Heart left ventricle (tissue), 16 donors: ENCODE data around the gene PSMD14. TPM values are rescaled to one million over a fixed set of nuclear protein-coding genes. Genes with fewer than 3 reads are reported as not detected.

Experiments
- ATAC-seq, 4 donors: fragments of 200-7000 bp; cut with Tn5 transposase; one replicate each; pipeline ENCODE4 v1.9.1; 2020 to 2022; ENCODE audit warnings: moderate library complexity in 4 of 4, mild to moderate bottlenecking in 3 of 4, moderate number of reproducible peaks in 1 of 4
- DNase-seq, 5 donors: peaks; one replicate each; pipeline ENCODE4 v3.0.0-alpha.2; 2020
- H3K27ac ChIP-seq, 12 donors: fragments of 200-600 bp; sonication (generic) in 4 of 12; one replicate each; pipeline versions ENCODE4 v1.5.0 to v1.8.0; 2016 to 2022; ENCODE audit warnings: mild to moderate bottlenecking in 2 of 12
- H3K27me3 ChIP-seq, 9 donors: fragments of 200-600 bp; sonication (generic) in 2 of 9; one replicate each; pipeline versions ENCODE4 v1.5.1 to v1.8.0; 2016 to 2022; ENCODE audit warnings: mild to moderate bottlenecking in 3 of 9
- H3K36me3 ChIP-seq, 9 donors: fragments of 200-600 bp; sonication (generic) in 2 of 9; one replicate each; pipeline versions ENCODE4 v1.5.0 to v1.8.0; 2018 to 2022; ENCODE audit warnings: mild to moderate bottlenecking in 2 of 9
- H3K4me1 ChIP-seq, 12 donors: fragments of 200-600 bp; sonication (generic) in 4 of 12; one replicate each; pipeline versions ENCODE4 v1.5.0 to v1.8.0; 2016 to 2022; ENCODE audit warnings: mild to moderate bottlenecking in 3 of 12
- H3K4me3 ChIP-seq, 12 donors: fragments of 200-600 bp; sonication (generic) in 4 of 12; one replicate each; pipeline versions ENCODE4 v1.5.0 to v1.8.0; 2017 to 2022; ENCODE audit warnings: mild to moderate bottlenecking in 9 of 12, moderate library complexity in 4 of 12
- H3K9me3 ChIP-seq, 12 donors: fragments of 200-600 bp; sonication (generic) in 4 of 12; one replicate each; pipeline versions ENCODE4 v1.5.0 to v1.8.0; 2016 to 2022; ENCODE audit warnings: mild to moderate bottlenecking in 1 of 12
- CTCF ChIP-seq, 12 donors: fragments of 200-600 bp; sonication (generic) in 4 of 12; IDR thresholded peaks; one replicate each; pipeline versions ENCODE4 v1.5.0 to v1.8.0; 2018 to 2022; ENCODE audit warnings: antibody characterized with exemption in 12 of 12, mild to moderate bottlenecking in 5 of 12
- POLR2A ChIP-seq, 2 donors: fragments of 450-650 bp; IDR thresholded peaks; one replicate each; pipeline ENCODE4 v1.6.1; 2017; ENCODE audit warnings: antibody characterized with exemption in 2 of 2, mild to moderate bottlenecking in 2 of 2, moderate library complexity in 2 of 2
- WGBS, 4 donors: extraction: QIAGEN DNeasy Blood & Tissue Kit in 2 of 4; methylation state at CpG; one replicate each; pipeline versions ENCODE4 v1.1.5 to v1.1.7; 2013 to 2018; 5-methylcytosine and 5-hydroxymethylcytosine counted together
- intact Hi-C, 10 donors: fragments of 100-400 bp; cut with DNase I; formaldehyde crosslinking; loops; one replicate each; pipeline versions ENCODE4 v1.11.1 to v1.14.2; 2022
- polyA plus RNA-seq, 2 donors: library from polyadenylated mRNA; stranded (reverse); fragments of 200-250 nt; gene quantifications; one replicate each; pipeline ENCODE4 v1.2.3, GENCODE V29; 2013
- total RNA-seq, 9 donors: library from RNA; depleted of rRNA in 2 of 9; stranded (reverse); fragments of >200 nt in 2 of 9; fragmentation: NEBNext Ultra II Directional in 3 of 9; extraction: Animal tissue kit (Norgen Biotek cat#: 25700) in 3 of 9; gene quantifications; one replicate each; pipeline versions ENCODE4 v1.1.0 to v1.2.4, GENCODE V29; 2016 to 2023
- donor health status: ischemic (EF 13 %, LVEDD 7.1; RV severe dilation, severe dysfunction).
- donor health status: healthy with polysubstance abuse.
- donor health status: DM: no; HTN: yes; CAD: no.
- donor health status: DM: no; HTN: no; CAD: no.
- donor health status: ischemic (EF 25% LVEDD 6.9; RV normal size, moderate dysfunction).
- donor health status: ischemic (EF 25% LVEDD 5.7; RV mildly dilated, moderate dysfunction).
- donor health status: healthy.
- donor health status: DM: yes; HTN: yes; CAD: no.
- donor health status: ischemic (EF 35%, LVEDD 5.7; RV mildly dilated, moderate dysfunction).
- donor health status: nonischemic (EF 11% LVEDD 7.7; RV severe dilation, severe dysfunction).
- donor health status: DM: yes; HTN: yes; CAD: no.
- donor health status: PGD.
- donor health status: ischemic (EF 29% LVEDD 5.4; RV normal size, mild dysfunction).
- donor health status: nonischemic (EF 23%, LVEDD 6.1; RV moderate dilation, normal function).

PSMD14 gene
- total and polyA plus RNA-seq, 11 donors: 22.9 to 87.7 (median 46.1) TPM

GRCh38 chr2:161414042-161415033, 106.1 kb downstream of the PSMD14 start:
- DNase-seq: peak in 2 of 5 donors; percentile 38 to 70
- peak in 3 of 4 donors; percentile 71 to 80 (median 79) for ATAC-seq
- peak overlapping the region; percentile 26 to 65 (median 49) for H3K4me3 ChIP-seq
- H3K36me3 ChIP-seq: peaks cover 0 to 19% (median 9%) of the 10 kb centered on the region in 9 donors
- H3K4me1 ChIP-seq: peaks cover 0 to 52% (median 25%) of the 10 kb centered on the region in 12 donors
- TF ChIP-seq POLR2A (IDR thresholded peaks at IDR 0.05) (no peak), CTCF (IDR thresholded peaks at IDR 0.05) (no peak)
- intact Hi-C loops: no loop called here
- H3K9me3 ChIP-seq: no peaks in the 10 kb centered on the region
- WGBS, 4 donors: 4 to 7% (median 6%) methylated on average over 44 to 69 of the region's 69 CpGs
- peaks cover 35 to 58% (median 50%) of the 10 kb centered on the region in 9 donors for H3K27me3 ChIP-seq
- H3K27ac ChIP-seq: no peak overlapping the region

GRCh38 chr2:161415034-161415986, 107.1 kb downstream of the PSMD14 start:
- peaks cover 0 to 52% (median 25%) of the 10 kb centered on the region in 12 donors for H3K4me1 ChIP-seq
- no peak for DNase-seq
- H3K27ac ChIP-seq: no peak overlapping the region
- no peak for ATAC-seq
- TF ChIP-seq POLR2A (IDR thresholded peaks at IDR 0.05) (no peak), CTCF (IDR thresholded peaks at IDR 0.05) (no peak)
- no peaks in the 10 kb centered on the region for H3K9me3 ChIP-seq
- 6 to 10% (median 8%) methylated on average over 28 to 29 of the region's 29 CpGs for WGBS, 4 donors
- peaks cover 44 to 68% (median 60%) of the 10 kb centered on the region in 9 donors for H3K27me3 ChIP-seq
- peaks cover 0 to 16% (median 6%) of the 10 kb centered on the region in 9 donors for H3K36me3 ChIP-seq
- intact Hi-C loops: no loop called here
- peak overlapping the region; percentile 26 to 65 (median 49) for H3K4me3 ChIP-seq

- DNase-seq (no peak), ATAC-seq (no peak)
- TF ChIP-seq CTCF (IDR thresholded peaks at IDR 0.05) (no peak), POLR2A (IDR thresholded peaks at IDR 0.05) (no peak)
- Histone ChIP-seq H3K36me3 (peaks cover 0 to 8% (median 5%) of the 10 kb centered on the region in 9 donors), H3K4me1 (peaks cover 0 to 52% (median 25%) of the 10 kb centered on the region in 12 donors), H3K4me3 (peak within 1 kb of the TSS in 9 of 12 donors; percentile 5 to 61 (median 51)), H3K27me3 (peaks cover 53 to 76% (median 68%) of the 10 kb centered on the region in 9 donors), H3K9me3 (no peaks in the 10 kb centered on the region), H3K27ac (no peak within 1 kb of the TSS)
- intact Hi-C loops: no loop called here
- 4 to 10% (median 8%) methylated on average over 15 to 16 of the region's 16 CpGs for WGBS, 4 donors
These were observed 107.9 kb downstream of the PSMD14 start, which contains the start of gene TBR1 for GRCh38 chr2:161415987-161416707. Gene TBR1 (plus strand): TSS chr2:161416297. CDS start chr2:161416411, 114 bp downstream.
